DMS79 (cell line): ENCODE data around the gene ADGRB3.

Experiments
- DNase-seq: peaks from one replicate; lab custom pipeline; 2025; lab: John Stamatoyannopoulos, UW

ADGRB3 gene

GRCh38 chr6:68634726-68635411 is at the start of gene ADGRB3:
Gene ADGRB3 (plus strand): TSS chr6:68635282. CDS start chr6:68638676, 3,394 bp downstream.
- DNase-seq, result peak; percentile 85

GRCh38 chr6:68593558-68593957 is 41.5 kb upstream of the ADGRB3 start:
- DNase-seq, result no peak

GRCh38 chr6:68597642-68598041 is 37.4 kb upstream of the ADGRB3 start:
- DNase-seq, result no peak

GRCh38 chr6:68615938-68616337 is 19.1 kb upstream of the ADGRB3 start:
- DNase-seq, result no peak

DNA sequence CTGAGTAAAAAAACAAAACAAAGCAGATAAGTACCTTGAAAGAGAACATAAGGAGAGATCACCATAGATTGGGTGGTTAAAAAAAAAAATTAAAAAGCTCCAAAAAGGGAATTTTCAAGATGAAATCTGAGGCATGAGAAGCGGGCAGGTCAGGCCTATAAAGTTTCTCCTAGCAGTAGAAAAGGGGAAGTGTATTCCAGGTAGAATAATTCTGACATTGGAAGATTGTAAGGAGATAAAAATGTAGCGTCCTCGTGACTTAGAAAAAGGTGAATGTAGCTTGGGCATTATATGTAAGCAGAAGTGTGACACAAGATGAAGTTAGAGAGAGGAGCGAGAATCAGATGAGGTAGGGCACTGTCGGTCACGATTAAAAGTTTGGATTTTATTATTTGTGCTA is 9.1 kb upstream of the ADGRB3 start:
- DNase-seq, result no peak

DNA sequence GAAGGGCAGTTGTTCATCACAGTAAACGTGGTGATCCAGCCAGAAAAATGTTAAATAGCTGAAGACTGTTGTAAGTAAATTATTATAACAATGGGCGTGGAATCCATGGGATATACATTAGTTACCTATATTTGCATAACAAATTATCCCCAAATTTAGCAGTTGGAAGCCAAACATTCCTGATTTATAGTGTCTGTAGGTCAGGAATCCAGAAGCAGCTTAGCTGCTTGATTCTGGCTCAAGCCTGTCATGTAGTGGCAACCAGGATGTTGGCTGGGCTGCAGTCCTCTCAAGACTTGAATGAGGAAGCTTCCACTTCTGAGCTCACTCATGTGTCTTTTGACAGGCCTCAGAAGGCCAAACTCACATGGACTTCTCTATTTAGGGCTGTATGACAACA is 6.9 kb upstream of the ADGRB3 start:
- DNase-seq, result no peak

DNA sequence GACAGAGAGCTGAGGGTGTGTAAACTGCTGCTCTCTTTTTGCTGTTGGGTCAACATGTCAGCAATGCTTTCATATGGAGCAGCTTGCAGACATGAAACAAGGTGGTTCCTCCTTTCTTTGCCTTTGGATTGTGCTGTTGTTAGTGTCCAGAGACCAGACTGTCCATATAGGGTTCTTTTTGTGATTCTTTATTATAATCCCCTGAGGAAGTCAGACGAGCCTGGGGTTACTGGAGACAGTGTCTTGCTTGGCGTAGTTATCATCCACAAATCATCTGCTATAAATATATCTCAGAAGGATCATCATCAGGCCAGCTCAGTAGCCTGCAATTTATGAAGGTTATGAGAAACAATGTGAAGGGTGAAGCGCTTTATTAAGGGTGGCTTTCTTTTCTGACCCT is 2.3 kb upstream of the ADGRB3 start:
- no peak for DNase-seq

GRCh38 chr6:68633281-68633971 is 1.7 kb upstream of the ADGRB3 start:
- DNase-seq, result no peak

GRCh38 chr6:68633972-68634725 is 933 bp upstream of the ADGRB3 start:
- DNase-seq, result no peak

DNA sequence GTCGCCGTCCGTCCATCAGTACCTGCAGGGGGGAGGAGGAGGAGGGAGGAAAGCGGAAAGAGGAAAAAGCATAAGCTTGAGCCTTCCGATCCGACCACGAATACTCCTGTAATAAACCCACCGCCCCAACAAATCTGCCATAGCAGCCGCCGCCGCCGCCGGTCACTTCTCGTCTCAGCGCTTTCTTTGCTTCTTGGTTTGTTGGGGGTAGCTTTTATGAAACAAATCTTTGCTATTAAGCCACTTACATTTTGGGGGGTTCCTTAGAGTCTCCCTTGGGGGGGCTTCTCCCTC is 277 bp downstream of the ADGRB3 start:
- no peak for DNase-seq

GRCh38 chr6:68635706-68636513 is 828 bp downstream of the ADGRB3 start:
- no peak for DNase-seq

- DNase-seq, result no peak
These were observed 1.6 kb downstream of the ADGRB3 start for GRCh38 chr6:68636666-68637065.

- no peak for DNase-seq
These were observed 2.0 kb downstream of the ADGRB3 start for GRCh38 chr6:68637071-68637470.

DNA sequence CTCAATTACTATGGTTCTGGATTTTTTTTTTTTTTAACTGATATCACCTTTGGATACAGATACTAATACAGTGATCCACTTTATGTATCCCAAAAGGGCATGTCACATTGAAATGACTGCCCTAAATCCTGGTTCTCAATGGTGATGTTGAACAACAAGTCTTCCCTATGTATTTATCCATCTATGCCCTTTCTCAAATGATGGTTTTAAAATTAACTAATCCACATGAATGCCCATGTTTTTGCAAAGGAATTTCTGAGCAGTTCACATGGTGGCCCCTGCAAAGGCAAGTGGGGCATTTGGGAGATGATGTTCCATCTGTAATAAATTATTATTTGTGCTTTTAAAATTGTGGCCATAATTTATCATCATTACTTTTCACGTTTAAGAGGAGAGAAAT is 2.7 kb downstream of the ADGRB3 start:
- no peak for DNase-seq

- no peak for DNase-seq
These were observed 3.3 kb downstream of the ADGRB3 start for GRCh38 chr6:68638230-68638900.

DNA sequence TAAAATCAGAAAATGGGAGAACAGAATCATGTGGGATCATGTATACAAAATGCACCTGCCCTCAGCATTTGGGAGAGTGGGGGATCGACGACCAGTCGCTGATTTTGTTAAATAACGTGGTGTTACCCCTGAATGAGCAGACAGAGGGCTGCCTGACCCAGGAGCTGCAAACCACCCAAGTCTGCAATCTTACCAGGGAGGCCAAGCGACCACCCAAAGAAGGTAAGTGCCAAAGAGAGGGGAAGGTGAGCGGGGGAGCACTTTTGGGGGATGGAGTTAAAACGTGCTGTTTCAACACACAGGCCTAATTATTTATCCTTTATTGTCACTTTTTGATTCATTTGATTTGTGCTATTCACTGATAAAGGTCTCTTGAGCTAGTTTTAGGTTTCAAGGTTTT is 4.1 kb downstream of the ADGRB3 start:
- no peak for DNase-seq

GRCh38 chr6:68639826-68640490 is 4.9 kb downstream of the ADGRB3 start:
- DNase-seq, result peak; percentile 58

GRCh38 chr6:68640491-68640835 is 5.4 kb downstream of the ADGRB3 start:
- DNase-seq, result no peak

GRCh38 chr6:68641172-68641571 is 6.1 kb downstream of the ADGRB3 start:
- DNase-seq, result no peak

DNA sequence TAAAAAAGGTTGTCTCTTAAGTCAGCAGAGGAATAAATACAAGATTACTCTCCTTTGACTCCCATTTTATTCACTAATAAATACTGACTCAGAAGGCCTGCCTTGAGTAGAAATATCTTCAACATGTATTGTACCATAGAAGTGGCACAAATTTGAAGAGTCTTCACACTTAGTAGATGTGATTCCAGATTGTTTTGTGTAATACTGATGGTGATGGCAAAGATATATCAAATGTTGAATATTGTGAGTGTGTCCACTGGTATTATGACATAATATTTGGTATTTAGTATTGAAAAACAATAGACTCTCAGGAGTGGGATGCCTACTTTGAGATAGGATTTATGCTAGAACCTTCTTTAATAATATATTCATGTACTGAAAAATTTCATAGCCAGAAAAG is 7.0 kb downstream of the ADGRB3 start:
- no peak for DNase-seq

DNA sequence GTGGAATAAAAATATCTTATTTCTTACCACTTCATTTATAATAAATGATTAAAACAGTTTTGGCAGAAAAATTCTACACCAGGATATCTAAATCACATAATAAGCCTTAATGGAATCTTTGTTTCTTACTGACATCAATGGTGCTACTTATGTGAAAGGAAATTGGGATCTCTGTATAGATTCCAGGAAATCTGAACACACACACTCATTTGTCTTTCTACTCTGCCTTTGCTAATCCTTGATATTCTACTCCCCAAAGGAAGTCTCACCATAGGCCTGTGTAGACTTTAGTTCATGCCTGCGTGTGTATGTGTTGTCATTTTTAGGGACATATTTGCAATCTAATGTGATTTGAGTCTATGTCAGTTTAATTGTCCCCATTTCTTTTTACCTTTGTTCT is 7.9 kb downstream of the ADGRB3 start:
- no peak for DNase-seq
